Measurements from ENCODE around the gene NEURL1.
"Not testable (repeated sequence)": the region's sequence is repeated elsewhere in the genome, so short reads cannot be mapped to it uniquely, and the experiment has no call there.

Gene NEURL1

GRCh38 chr10:103459615-103460014 is 33.9 kb upstream of the NEURL1 start:
- DNase-seq = no peak

- no peak for DNase-seq
These were observed 30.0 kb upstream of the NEURL1 start for GRCh38 chr10:103463499-103463898.

- DNase-seq = no peak
These were observed 27.9 kb upstream of the NEURL1 start for GRCh38 chr10:103465411-103466179.

GRCh38 chr10:103466734-103467133 is 26.8 kb upstream of the NEURL1 start:
- no peak for DNase-seq

GRCh38 chr10:103467406-103467805 is 26.1 kb upstream of the NEURL1 start:
- DNase-seq = no peak

GRCh38 chr10:103469201-103469600 is 24.3 kb upstream of the NEURL1 start:
- DNase-seq = no peak

GRCh38 chr10:103470761-103471653 is 22.5 kb upstream of the NEURL1 start:
- no peak for DNase-seq

GRCh38 chr10:103472005-103472404 is 21.5 kb upstream of the NEURL1 start:
- no peak for DNase-seq

- DNase-seq = no peak
These were observed 20.2 kb upstream of the NEURL1 start for GRCh38 chr10:103473261-103473671.

GRCh38 chr10:103474077-103474476 is 19.4 kb upstream of the NEURL1 start:
- DNase-seq = no peak

- DNase-seq = no peak
These were observed 18.1 kb upstream of the NEURL1 start for GRCh38 chr10:103475437-103475836.

GRCh38 chr10:103476046-103476768 is 17.3 kb upstream of the NEURL1 start:
- DNase-seq = no peak

GRCh38 chr10:103478671-103479070 is 14.8 kb upstream of the NEURL1 start:
- no peak for DNase-seq

GRCh38 chr10:103479135-103479534 is 14.4 kb upstream of the NEURL1 start, which contains the start of gene CALHM3:
CALHM3 (minus strand) TSS chr10:103479240; CDS start chr10:103479032, 208 bp downstream.
- no peak for DNase-seq

GRCh38 chr10:103480521-103480920 is 13.0 kb upstream of the NEURL1 start:
- DNase-seq = no peak

- DNase-seq = peak in 1 of 58 donors; percentile 13
These were observed 11.5 kb upstream of the NEURL1 start for GRCh38 chr10:103481974-103482531.

- not testable (repeated sequence) for DNase-seq
These were observed 6.7 kb upstream of the NEURL1 start for GRCh38 chr10:103486635-103487409.

- DNase-seq = no peak
These were observed 6.1 kb upstream of the NEURL1 start for GRCh38 chr10:103487410-103487708.

GRCh38 chr10:103490986-103491314 is 2.6 kb upstream of the NEURL1 start:
- DNase-seq = no peak

- no peak for DNase-seq
These were observed 1.7 kb upstream of the NEURL1 start for GRCh38 chr10:103491729-103492364.
